Brain microvascular endothelial cell (primary cell): ENCODE results near the gene PCNX1.
"Not testable (repeated sequence)": the region's sequence is repeated elsewhere in the genome, so short reads cannot be mapped to it uniquely, and the experiment has no call there.

ENCODE experiments used
- DNase-seq: peaks from one replicate; pipeline ENCODE4 v3.0.0-alpha.2; 2020
- H3K27ac ChIP-seq: fragments of 250-450 bp; sonication (Bioruptor Pico); 2 replicates; pipeline ENCODE4 v1.5.1; 2020; ENCODE audit warnings: mild to moderate bottlenecking, moderate library complexity
- H3K27me3 ChIP-seq: fragments of 250-450 bp; sonication (Bioruptor Pico); replicated peaks from 2 replicates; pipeline ENCODE4 v1.5.1; 2020; ENCODE audit warnings: mild to moderate bottlenecking
- H3K36me3 ChIP-seq: fragments of 250-450 bp; sonication (Bioruptor Pico); replicated peaks from 2 replicates; pipeline ENCODE4 v1.5.1; 2020; ENCODE audit warnings: mild to moderate bottlenecking
- H3K4me3 ChIP-seq: 2 replicates; pipeline ENCODE4 v1.5.1; 2011; ENCODE audit warnings: low read depth, mild to moderate bottlenecking, control low read depth, low read length, moderate library complexity
- in situ Hi-C: cut with HindIII; loops from 2 replicates; pipeline ENCODE4 v1.10.0; 2017; ENCODE audit warnings: low sequenced_read_pairs, low pct_ligation_motif_present
- TF ChIP-seq, protein P1 (sequence below): IDR thresholded peaks from 2 replicates; pipeline ENCODE4 v1.5.1; 2011; ENCODE audit warnings: low read depth, mild to moderate bottlenecking, moderate library complexity, low read length, control low read depth, inconsistent platforms; ENCODE audit errors: missing control alignments

Gene PCNX1

DNA sequence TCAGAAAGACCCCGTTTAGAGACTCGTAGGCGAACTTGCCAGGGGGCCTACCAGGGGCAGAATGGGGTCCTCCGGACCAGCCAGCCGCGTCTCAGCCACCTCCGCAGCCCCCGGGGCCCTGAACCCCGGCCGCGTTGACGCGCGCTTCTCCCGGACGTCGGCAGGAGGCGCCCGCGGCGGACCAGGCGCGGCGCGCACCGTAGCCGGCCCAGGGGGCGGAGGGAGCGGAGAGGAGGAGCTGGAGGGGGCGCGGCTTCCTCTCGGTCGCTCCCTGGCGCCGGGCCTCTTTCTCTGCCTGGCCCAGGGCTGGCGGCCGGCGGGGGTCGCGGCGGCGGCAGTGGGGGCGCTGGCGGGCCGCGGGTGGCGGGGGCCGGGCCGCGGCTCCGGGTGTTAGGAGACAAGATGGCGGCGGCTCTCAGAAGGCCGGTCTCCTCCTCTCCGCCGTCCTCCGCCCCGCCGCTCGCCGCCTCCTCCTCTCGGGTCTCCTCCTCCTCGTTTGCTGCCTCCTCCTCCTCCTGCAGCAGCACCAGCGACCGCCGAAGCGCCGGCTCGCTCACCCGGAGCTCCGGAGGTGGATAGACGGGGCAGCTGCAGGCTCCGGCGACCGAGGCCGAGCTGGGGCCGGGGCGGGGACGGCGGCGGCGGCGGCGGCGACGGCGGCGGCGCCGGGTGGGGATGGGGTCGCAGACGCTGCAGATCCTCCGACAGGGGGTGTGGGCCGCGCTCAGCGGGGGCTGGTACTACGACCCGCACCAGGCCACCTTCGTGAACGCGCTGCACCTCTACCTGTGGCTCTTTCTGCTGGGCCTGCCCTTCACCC, at the start of gene PCNX1:
Gene PCNX1, plus strand, starts transcription at position 284 of the 820 bp plus-strand sequence. Its CDS starts 392 bp downstream, at position 676.
- no peaks in the 10 kb centered on the region for H3K27me3 ChIP-seq
- TF ChIP-seq, protein P1, sequence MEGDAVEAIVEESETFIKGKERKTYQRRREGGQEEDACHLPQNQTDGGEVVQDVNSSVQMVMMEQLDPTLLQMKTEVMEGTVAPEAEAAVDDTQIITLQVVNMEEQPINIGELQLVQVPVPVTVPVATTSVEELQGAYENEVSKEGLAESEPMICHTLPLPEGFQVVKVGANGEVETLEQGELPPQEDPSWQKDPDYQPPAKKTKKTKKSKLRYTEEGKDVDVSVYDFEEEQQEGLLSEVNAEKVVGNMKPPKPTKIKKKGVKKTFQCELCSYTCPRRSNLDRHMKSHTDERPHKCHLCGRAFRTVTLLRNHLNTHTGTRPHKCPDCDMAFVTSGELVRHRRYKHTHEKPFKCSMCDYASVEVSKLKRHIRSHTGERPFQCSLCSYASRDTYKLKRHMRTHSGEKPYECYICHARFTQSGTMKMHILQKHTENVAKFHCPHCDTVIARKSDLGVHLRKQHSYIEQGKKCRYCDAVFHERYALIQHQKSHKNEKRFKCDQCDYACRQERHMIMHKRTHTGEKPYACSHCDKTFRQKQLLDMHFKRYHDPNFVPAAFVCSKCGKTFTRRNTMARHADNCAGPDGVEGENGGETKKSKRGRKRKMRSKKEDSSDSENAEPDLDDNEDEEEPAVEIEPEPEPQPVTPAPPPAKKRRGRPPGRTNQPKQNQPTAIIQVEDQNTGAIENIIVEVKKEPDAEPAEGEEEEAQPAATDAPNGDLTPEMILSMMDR, result peak; percentile 60

DNA sequence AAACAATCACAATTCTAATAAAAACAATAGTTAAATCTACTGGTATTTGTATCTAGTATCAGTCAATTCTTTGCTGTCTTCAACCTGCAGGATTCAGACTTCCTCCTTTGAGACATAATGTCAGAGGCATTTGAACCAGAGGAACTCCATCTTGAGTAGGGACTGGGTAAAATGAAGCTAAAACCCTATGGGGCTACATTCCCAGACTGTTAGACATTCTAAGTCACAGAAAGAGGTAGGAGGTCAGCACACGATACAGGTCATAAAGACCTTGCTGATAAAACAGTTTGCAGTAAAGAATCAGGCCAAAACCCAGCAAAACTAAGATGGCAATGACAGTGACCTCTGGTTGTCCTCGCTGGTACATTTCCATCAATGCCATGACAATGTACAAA, 49.8 kb upstream of the PCNX1 start:
- H3K4me3 ChIP-seq, result no peak overlapping the region
- H3K27ac ChIP-seq, result peak overlapping the region; percentile 39
- H3K36me3 ChIP-seq, result no peaks in the 10 kb centered on the region
- peak; percentile 22 for DNase-seq
- H3K27me3 ChIP-seq, result no peaks in the 10 kb centered on the region
- TF ChIP-seq, protein P1, result no peak
- in situ Hi-C loops, result no loop called here

More for the DNA sequence above, at the start of gene PCNX1:
- no peaks in the 10 kb centered on the region for H3K36me3 ChIP-seq
- H3K27ac ChIP-seq, result peak within 1 kb of the TSS; percentile 58
- H3K4me3 ChIP-seq, result peak within 1 kb of the TSS; percentile 94
- in situ Hi-C loops, result no loop called here
- DNase-seq, result peak; percentile 77

DNA sequence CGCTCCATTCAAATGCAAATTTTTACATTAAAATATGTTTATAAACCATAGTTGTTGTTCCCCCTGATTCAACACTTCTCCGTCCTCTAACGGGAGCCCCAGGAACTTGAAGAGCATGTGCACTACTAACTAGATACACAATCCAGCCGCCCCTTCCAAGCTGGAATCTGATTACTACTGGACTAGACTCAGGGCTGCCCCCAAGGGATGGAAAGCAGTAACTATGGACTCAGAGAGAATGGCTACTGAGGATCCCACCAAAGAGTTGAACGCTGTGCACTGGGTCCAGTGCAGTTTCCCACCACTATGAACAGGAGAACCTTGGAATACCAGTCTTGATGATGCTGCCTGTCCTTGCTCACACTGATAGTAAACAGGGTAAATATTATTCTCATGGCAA, 48.6 kb upstream of the PCNX1 start:
- TF ChIP-seq, protein P1, result no peak
- in situ Hi-C loops, result no loop called here
- H3K27me3 ChIP-seq, result no peaks in the 10 kb centered on the region
- H3K4me3 ChIP-seq, result no peak overlapping the region
- H3K27ac ChIP-seq, result no peak overlapping the region
- H3K36me3 ChIP-seq, result no peaks in the 10 kb centered on the region
- no peak for DNase-seq

DNA sequence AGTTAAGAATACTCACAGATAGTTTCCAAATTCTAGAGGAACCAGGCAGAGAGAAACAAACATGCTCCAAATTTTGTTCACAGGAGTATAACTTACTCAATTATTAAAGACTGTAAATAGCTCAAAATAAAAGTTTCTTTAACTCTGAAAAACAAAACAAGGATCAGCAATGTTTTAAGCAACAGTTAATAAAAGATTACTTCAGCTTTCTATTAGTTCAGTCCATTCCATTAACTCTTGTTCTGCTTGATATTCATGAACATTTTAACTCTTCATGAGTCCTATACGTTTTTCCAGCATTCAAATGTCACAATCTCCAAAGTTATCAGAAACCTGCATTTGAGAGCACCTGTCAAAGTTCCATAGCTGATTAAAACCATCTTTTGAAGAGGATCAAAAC, 40.3 kb upstream of the PCNX1 start:
- H3K36me3 ChIP-seq, H3K27ac ChIP-seq, H3K27me3 ChIP-seq, in situ Hi-C loops, DNase-seq, H3K4me3 ChIP-seq: not testable (repeated sequence)

DNA sequence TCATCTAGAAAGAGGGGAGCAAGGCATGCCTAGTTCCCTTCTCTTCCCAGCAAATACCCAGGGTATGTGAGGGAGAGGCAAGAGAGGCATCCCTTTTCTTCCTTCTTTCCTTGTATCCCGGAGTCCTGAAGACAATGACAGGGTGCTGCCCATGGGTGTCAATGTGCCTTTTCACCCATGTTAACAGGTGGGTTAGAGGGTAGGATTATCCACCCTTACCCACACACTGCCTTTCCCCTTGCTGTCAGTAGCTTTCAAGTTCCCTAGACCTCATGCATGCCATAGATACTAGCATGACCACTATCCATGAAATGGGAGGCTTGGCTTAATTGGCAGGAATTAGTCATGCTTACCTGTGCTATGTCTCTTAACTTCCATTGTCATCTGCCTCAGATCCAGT, 36.3 kb upstream of the PCNX1 start:
- no peaks in the 10 kb centered on the region for H3K27me3 ChIP-seq
- no peaks in the 10 kb centered on the region for H3K36me3 ChIP-seq
- TF ChIP-seq, protein P1, result no peak
- H3K4me3 ChIP-seq, result no peak overlapping the region
- no peak overlapping the region for H3K27ac ChIP-seq
- in situ Hi-C loops, result no loop called here
- DNase-seq, result no peak

DNA sequence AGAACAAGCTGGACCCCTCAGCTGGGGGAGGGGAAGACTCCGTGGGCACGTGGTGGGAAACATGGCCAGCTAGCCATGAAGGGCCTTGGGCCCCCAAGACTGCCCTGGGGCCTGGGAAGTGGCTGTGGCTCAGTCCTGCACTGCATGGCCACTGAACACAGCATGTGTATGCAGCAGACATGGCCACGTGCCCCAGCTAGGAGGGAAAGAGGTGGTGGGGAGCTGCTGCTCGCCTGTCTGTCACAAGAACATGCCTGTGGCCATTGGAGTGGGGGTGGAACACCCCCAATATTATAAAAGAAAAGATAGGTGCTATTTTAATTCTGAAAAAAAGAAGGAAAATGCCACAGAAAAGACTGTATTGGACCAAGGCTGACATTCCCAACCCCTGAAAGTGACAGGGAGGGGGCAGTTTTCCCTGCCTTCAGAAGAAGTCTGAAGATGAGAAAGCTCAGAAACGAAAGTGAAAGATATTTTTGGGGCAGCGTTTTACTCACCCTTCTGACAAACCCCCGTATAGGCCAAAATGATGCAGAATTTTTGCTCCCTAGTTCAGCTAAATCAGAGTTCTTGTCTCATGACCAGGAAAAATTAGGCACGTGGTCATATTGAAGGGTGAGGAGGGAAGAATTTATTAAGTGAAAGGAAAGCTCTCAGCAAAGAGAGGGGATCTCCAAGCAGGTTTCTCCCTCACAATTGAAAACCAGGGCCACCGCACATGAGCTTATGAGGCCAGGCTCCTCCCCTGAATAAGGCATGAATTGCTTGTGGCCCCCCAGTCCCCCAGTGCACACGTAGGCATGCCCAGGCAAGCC, 35.2 kb upstream of the PCNX1 start:
- Histone ChIP-seq H3K27me3 (no peaks in the 10 kb centered on the region), H3K4me3 (no peak overlapping the region), H3K36me3 (no peaks in the 10 kb centered on the region), H3K27ac (no peak overlapping the region)
- TF ChIP-seq, protein P1, result no peak
- DNase-seq, result no peak
- in situ Hi-C loops, result no loop called here
